A549 (cell line): ENCODE measurements around the gene SCARB1. TPM values are rescaled to one million over a fixed set of nuclear protein-coding genes. Genes with fewer than 3 reads are reported as not detected.

Experiments used
- ATAC-seq, 2 experiments: fragments of 200-7000 bp in 1 of 2; fragments of >200 bp in 1 of 2; cut with Nextera tagmentation in 1 of 2; cut with Tn5 transposase in 1 of 2; 3 replicates each; pipeline versions ENCODE4 v1.8.0 to v1.9.1; 2018 to 2020; ENCODE audit warnings: mild to moderate bottlenecking in 1 of 2, moderate library complexity in 1 of 2
- CTCF ChIA-PET: fragments of 300-600 bp; sonication (Branson Sonifier 250); formaldehyde crosslinking; extraction: SDS; loops from one replicate; lab custom pipeline; 2021; ENCODE audit warnings: antibody characterized with exemption, inconsistent platforms; lab: Yijun Ruan, JAX
- POLR2A ChIA-PET: fragments of 350-600 bp; formaldehyde crosslinking; extraction: SDS; loops from one replicate; lab custom pipeline; 2021; ENCODE audit warnings: antibody characterized with exemption, inconsistent platforms; lab: Yijun Ruan, JAX
- DNase-seq, 2 experiments: peaks; one replicate each; pipeline versions ENCODE4 v3.0.0 to v3.0.0-alpha.2; 2011 to 2016; ENCODE audit warnings: low read depth in 1 of 2, low spot score in 1 of 2
- FAIRE-seq: peaks from 2 replicates; lab custom pipeline; 2011; peaks lifted over from hg19 to GRCh38; lab: Jason Lieb, UNC
- H3K27ac ChIP-seq, 2 experiments: fragments of >200 bp; sonication (Bioruptor Twin); formaldehyde crosslinking; 3 replicates each; pipeline ENCODE4 v1.5.1; 2016 to 2017
- H3K4me1 ChIP-seq: fragments of >200 bp; sonication (Bioruptor Twin); formaldehyde crosslinking; 3 replicates; pipeline ENCODE4 v1.6.1; 2016
- H3K4me2 ChIP-seq: fragments of >200 bp; sonication (Bioruptor Twin); formaldehyde crosslinking; 3 replicates; pipeline ENCODE4 v1.6.1; 2016
- H3K4me3 ChIP-seq: fragments of >200 bp; sonication (Bioruptor Twin); formaldehyde crosslinking; 3 replicates; pipeline ENCODE4 v1.5.1; 2016
- H3K9me3 ChIP-seq: fragments of >200 bp; sonication (Bioruptor Twin); formaldehyde crosslinking; 3 replicates; pipeline ENCODE4 v1.6.1; 2016
- CEBPB ChIP-seq, 2 experiments: fragments of >200 bp in 1 of 2; sonication (Bioruptor Twin) in 1 of 2; formaldehyde crosslinking in 1 of 2; IDR thresholded peaks; 2 replicates each; pipeline ENCODE4 v1.6.1; 2012 to 2016
- EP300 ChIP-seq, 2 experiments: fragments of >200 bp; sonication (Bioruptor Twin); formaldehyde crosslinking; IDR thresholded peaks; 2 replicates in 1 of 2; 3 replicates in 1 of 2; pipeline ENCODE4 v1.6.1; 2016 to 2017
- ESRRA ChIP-seq: fragments of 150-350 bp; IDR thresholded peaks from 2 replicates; pipeline ENCODE4 v1.6.1; 2014; ENCODE audit warnings: mild to moderate bottlenecking, low read length, borderline replicate concordance
- FOSL2 ChIP-seq, 2 experiments: fragments of 450-650 bp in 1 of 2; fragments of >200 bp in 1 of 2; sonication (Bioruptor Twin) in 1 of 2; formaldehyde crosslinking; IDR thresholded peaks; 2 replicates each; pipeline versions ENCODE4 v1.5.0 to v1.6.1; 2016 to 2020; ENCODE audit warnings: mild to moderate bottlenecking in 1 of 2, moderate library complexity in 1 of 2
- HMGXB4 ChIP-seq: fragments of 250-450 bp; sonication (Bioruptor Pico); IDR thresholded peaks from 2 replicates; pipeline ENCODE4 v1.5.0; 2021; ENCODE audit warnings: mild to moderate bottlenecking, moderate library complexity, borderline replicate concordance
- KDM1A ChIP-seq: fragments of 200-600 bp; sonication (generic); IDR thresholded peaks from 2 replicates; pipeline ENCODE4 v1.6.1; 2016; ENCODE audit warnings: low read depth, mild to moderate bottlenecking
- NR3C1 ChIP-seq: fragments of >200 bp; sonication (Bioruptor Twin); formaldehyde crosslinking; IDR thresholded peaks from 3 replicates; pipeline ENCODE4 v1.6.1; 2017
- SREBF2 ChIP-seq: fragments of 450-650 bp; IDR thresholded peaks from 2 replicates; pipeline ENCODE4 v1.6.1; 2014; ENCODE audit warnings: mild to moderate bottlenecking, moderate library complexity
- WGBS: methylation state at CpG from one replicate; pipeline ENCODE4 v1.1.6; 2017; ENCODE audit errors: missing lambda C conversion rate; 5-methylcytosine and 5-hydroxymethylcytosine counted together
- polyA plus RNA-seq, 4 experiments: library from polyadenylated mRNA; depleted of rRNA in 3 of 4; stranded (reverse); fragments of >200 nt; fragmentation: RNase III in 1 of 4; extraction: RNeasy Plus Mini Kit Qiagen cat#74134 plus additional on column Dnase treatment in 1 of 4; gene quantifications; 2 replicates in 3 of 4; 3 replicates in 1 of 4; pipeline ENCODE4 v1.2.3, GENCODE V29; 2011 to 2017
- TF ChIP-seq, protein P1 (sequence below): fragments of 200-600 bp; sonication (generic); IDR thresholded peaks from 2 replicates; pipeline ENCODE4 v1.6.1; 2016; ENCODE audit warnings: antibody characterized with exemption, mild to moderate bottlenecking, moderate library complexity

Gene SCARB1
- polyA plus RNA-seq, 2 of the 4 experiments (the other 2 are of a cell fraction) = 81.1 to 154 TPM

- DNase-seq (no peak), FAIRE-seq (no peak), ATAC-seq (no peak)
- WGBS = 76% methylated on average over 5 of the region's 5 CpGs
- TF ChIP-seq KDM1A (peak; percentile 66; the same call in 1 of the 2 replicates), FOSL2 (IDR thresholded peaks at IDR 0.05) (no peak), FOSL2 (CRISPR knock-in tag; IDR thresholded peaks at IDR 0.05) (no peak)
- Histone ChIP-seq H3K9me3 (no peaks in the 10 kb centered on the region), H3K4me2 (no peak overlapping the region), H3K4me1 (peaks cover 9% of the 10 kb centered on the region), H3K4me3 (no peak overlapping the region), H3K27ac (no peak overlapping the region)
- ChIA-PET CTCF (interaction anchor here (0.6 to 1.8 kb wide), 5 partner anchors 11 to 313 kb away, joined by 3 to 4 read pairs (median 3); no protein-coding TSS in a partner anchor), POLR2A (no interaction called here)
These were observed 44.6 kb downstream of the SCARB1 start for GRCh38 chr12:124819080-124819479.

- ChIA-PET CTCF (interaction anchor here (1.3 kb wide), 1 partner anchor 15 kb away, joined by 4 read pairs; no protein-coding TSS in a partner anchor), POLR2A (no interaction called here)
- no peak for TF ChIP-seq ESRRA
- peaks cover 9% of the 10 kb centered on the region for H3K4me1 ChIP-seq
- WGBS = 96% methylated on average over 31 of the region's 31 CpGs
- H3K27ac ChIP-seq = no peak overlapping the region
- ATAC-seq (no peak), DNase-seq (no peak), FAIRE-seq (no peak)
- H3K4me2 ChIP-seq = no peak overlapping the region
- no peak overlapping the region for H3K4me3 ChIP-seq
- no peaks in the 10 kb centered on the region for H3K9me3 ChIP-seq
These were observed 46.3 kb downstream of the SCARB1 start for GRCh38 chr12:124817076-124818000.

- Histone ChIP-seq H3K4me3 (no peak overlapping the region), H3K4me1 (peaks cover under 1% of the 10 kb centered on the region; the same call in 1 of the 3 replicates), H3K27ac (no peak overlapping the region), H3K9me3 (no peaks in the 10 kb centered on the region), H3K4me2 (no peak overlapping the region)
- ATAC-seq (no peak), FAIRE-seq (no peak), DNase-seq (no peak)
- POLR2A ChIA-PET = no interaction called here
- 89% methylated on average over 15 of the region's 15 CpGs for WGBS
- TF ChIP-seq EP300 (IDR thresholded peaks at IDR 0.05) = no peak
- TF ChIP-seq NR3C1 = no peak
- TF ChIP-seq, protein P1, sequence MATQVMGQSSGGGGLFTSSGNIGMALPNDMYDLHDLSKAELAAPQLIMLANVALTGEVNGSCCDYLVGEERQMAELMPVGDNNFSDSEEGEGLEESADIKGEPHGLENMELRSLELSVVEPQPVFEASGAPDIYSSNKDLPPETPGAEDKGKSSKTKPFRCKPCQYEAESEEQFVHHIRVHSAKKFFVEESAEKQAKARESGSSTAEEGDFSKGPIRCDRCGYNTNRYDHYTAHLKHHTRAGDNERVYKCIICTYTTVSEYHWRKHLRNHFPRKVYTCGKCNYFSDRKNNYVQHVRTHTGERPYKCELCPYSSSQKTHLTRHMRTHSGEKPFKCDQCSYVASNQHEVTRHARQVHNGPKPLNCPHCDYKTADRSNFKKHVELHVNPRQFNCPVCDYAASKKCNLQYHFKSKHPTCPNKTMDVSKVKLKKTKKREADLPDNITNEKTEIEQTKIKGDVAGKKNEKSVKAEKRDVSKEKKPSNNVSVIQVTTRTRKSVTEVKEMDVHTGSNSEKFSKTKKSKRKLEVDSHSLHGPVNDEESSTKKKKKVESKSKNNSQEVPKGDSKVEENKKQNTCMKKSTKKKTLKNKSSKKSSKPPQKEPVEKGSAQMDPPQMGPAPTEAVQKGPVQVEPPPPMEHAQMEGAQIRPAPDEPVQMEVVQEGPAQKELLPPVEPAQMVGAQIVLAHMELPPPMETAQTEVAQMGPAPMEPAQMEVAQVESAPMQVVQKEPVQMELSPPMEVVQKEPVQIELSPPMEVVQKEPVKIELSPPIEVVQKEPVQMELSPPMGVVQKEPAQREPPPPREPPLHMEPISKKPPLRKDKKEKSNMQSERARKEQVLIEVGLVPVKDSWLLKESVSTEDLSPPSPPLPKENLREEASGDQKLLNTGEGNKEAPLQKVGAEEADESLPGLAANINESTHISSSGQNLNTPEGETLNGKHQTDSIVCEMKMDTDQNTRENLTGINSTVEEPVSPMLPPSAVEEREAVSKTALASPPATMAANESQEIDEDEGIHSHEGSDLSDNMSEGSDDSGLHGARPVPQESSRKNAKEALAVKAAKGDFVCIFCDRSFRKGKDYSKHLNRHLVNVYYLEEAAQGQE = no peak
- TF ChIP-seq CEBPB (IDR thresholded peaks at IDR 0.05) = no peak
- TF ChIP-seq HMGXB4 (CRISPR knock-in tag) = no peak
- TF ChIP-seq SREBF2 = no peak
- CTCF ChIA-PET = interaction anchor here (0.7 to 1.3 kb wide), 2 partner anchors 10 to 14 kb away, joined by 3 to 4 read pairs; no protein-coding TSS in a partner anchor
These were observed 47.3 kb downstream of the SCARB1 start for GRCh38 chr12:124816295-124816854.
